GM18861 (cell line): ENCODE results near the gene TRUB1.
"Not testable (repeated sequence)": the region's sequence is repeated elsewhere in the genome, so short reads cannot be mapped to it uniquely, and the experiment has no call there.

Experiments used
- ATAC-seq: cut with Tn5 transposase; IDR thresholded peaks from one replicate; pipeline ENCODE4 v1.9.1; 2021; ENCODE audit not compliant: unreplicated experiment

Gene TRUB1

GRCh38 chr10:114923551-114923950 lies 14.4 kb upstream of the TRUB1 start:
- ATAC-seq, result no peak

GRCh38 chr10:114925587-114926586 lies 12.1 kb upstream of the TRUB1 start:
- ATAC-seq, result peak; percentile 88

DNA sequence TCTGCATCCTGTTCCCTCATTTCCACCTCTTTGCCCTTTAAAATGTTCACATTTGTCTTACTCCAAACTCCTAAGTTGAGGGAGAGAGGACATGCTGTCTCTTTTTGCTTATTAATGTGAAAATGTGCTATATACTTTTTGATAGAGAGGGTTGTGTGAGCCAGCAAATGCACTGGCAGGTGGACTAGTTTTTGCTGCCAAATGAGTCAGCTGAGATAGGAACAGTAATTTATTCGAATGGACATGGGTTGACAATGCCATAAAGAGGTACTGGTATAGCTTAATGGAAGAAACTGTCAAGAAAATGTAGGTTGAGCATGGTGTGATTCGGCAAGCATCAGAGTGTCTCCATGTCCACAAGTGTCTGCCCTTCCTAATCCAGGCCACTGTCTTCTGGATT lies 9.2 kb upstream of the TRUB1 start:
- no peak for ATAC-seq

GRCh38 chr10:114930320-114930719 lies 7.7 kb upstream of the TRUB1 start:
- ATAC-seq, result no peak

GRCh38 chr10:114931072-114931679 lies 6.8 kb upstream of the TRUB1 start:
- no peak for ATAC-seq

GRCh38 chr10:114932225-114932624 lies 5.8 kb upstream of the TRUB1 start:
- ATAC-seq, result no peak

GRCh38 chr10:114932945-114933344 lies 5.0 kb upstream of the TRUB1 start:
- no peak for ATAC-seq

GRCh38 chr10:114933588-114933987 lies 4.4 kb upstream of the TRUB1 start:
- ATAC-seq, result no peak

DNA sequence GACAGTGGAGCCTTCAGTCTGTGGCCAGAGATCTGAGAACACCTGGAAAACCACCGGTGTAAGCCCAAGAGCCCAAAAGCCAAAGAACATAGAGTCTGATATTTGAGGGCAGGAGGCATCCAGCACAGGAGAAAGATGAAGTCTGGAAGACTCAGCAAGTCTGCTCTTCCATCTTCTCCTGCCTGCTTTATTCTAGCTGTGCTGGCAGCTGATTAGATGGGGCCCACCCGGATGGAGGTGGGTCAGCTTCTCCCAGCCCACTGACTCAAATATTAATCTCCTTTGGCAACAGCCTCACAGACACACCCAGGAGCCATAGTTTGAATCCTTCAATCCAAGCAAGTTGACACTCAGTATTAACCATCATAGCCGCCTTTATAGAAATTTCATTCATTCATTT lies 4.0 kb upstream of the TRUB1 start:
- not testable (repeated sequence) for ATAC-seq

DNA sequence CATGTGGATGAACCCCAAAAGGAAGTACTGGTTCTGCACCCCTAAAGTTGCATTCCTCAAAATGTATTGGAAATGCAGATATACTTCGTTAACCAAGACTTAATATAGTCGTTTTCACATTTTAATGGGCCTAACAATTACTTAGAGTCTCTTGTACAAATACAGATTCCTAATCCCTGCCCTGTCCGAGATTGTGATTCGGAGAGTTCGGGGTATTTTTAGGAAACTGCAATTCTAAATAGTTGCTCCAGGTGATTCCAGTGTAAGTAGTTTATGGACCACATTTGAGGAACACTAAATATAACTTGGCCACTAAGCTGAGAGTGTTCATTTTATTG lies 830 bp downstream of the TRUB1 start:
- no peak for ATAC-seq

- no peak for ATAC-seq
Observed at GRCh38 chr10:114940735-114941134, 2.7 kb downstream of the TRUB1 start.

GRCh38 chr10:114943000-114943399 lies 5.0 kb downstream of the TRUB1 start:
- no peak for ATAC-seq

DNA sequence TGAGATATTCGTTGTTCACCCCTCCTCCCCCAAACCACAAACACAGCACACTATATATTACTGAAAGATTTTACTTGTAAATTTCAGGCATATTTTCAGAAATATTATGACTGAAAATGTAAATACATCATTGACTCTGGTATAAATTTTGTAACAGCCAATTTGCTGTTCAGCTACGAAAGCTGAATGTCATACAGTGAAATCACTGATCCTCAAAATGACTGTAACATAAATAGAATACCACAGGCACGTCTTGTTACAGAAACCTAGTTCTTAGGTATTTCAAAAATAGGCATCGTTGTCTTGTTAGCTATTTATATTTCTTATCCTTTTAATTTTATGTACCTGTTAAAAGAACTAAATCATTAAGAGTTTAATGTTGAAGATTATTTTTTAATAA lies 15.1 kb downstream of the TRUB1 start:
- ATAC-seq, result peak; percentile 41

DNA sequence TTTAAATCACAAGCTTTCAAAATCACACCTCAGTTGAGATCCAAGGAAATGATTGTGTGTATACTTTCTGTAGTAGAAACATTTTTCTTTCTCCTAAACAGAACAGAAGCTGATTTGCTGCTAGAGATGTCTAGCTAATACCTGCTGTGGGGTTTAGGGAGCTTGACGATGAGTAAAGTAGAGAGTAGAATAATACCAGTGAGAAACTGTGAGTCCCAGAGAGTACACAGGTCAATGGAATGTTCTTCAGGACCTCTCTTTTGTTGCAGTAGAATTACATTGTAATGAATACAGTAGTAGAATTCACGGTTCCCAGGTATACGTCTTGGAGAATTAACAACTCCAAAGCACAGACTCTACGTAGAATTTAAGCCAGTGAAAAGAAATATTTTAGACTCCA lies 18.0 kb downstream of the TRUB1 start:
- no peak for ATAC-seq

DNA sequence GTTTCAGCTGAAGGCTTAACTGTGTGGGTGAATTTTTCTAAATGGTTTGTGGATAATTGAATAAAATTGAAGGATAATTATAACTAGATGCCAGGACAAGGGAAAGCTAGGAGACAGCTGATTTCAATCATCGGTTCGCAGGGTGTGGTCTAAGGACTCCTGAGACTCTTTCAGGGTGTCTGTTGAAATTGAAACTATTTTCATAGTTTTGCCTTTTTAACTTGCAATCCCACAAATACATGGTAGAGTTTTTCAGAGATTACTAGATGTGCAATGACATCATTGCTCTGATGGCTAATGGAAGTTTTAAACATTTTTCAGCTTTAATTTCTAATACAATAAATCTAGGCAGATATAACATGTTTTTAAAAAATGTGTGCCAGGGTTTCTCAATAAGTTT lies 18.5 kb downstream of the TRUB1 start:
- no peak for ATAC-seq

- no peak for ATAC-seq
Observed at GRCh38 chr10:114957122-114957521, 19.1 kb downstream of the TRUB1 start.

GRCh38 chr10:114957673-114958072 lies 19.7 kb downstream of the TRUB1 start:
- ATAC-seq, result no peak

GRCh38 chr10:114962441-114962840 lies 24.4 kb downstream of the TRUB1 start:
- ATAC-seq, result no peak

DNA sequence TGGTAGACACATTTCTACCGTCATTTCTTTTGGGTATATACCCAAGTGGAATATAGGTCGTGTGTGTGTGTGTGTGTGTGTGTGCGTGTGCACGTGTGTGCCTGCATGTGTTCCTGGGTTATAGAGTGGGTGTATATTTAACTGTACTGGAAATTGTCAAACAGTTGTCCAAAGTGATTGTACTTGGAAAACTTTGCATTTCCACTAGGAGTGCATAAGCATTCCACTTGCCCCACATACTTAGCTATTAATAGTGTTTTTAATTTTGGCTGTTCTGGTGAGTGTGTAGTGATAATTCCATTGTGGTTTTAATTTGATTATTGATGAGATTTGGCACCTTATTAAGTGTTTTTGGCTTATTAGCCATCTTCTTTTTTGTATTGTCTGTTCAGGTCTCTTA lies 25.9 kb downstream of the TRUB1 start:
- no peak for ATAC-seq

- no peak for ATAC-seq
Observed at GRCh38 chr10:114967071-114967470, 29.1 kb downstream of the TRUB1 start.

GRCh38 chr10:114970515-114970914 lies 32.5 kb downstream of the TRUB1 start:
- ATAC-seq, result no peak

GRCh38 chr10:114973306-114973705 lies 35.3 kb downstream of the TRUB1 start:
- ATAC-seq, result no peak
